Liver (tissue), 9 donors: Measurements from ENCODE around the gene PLXNB1. TPM values are rescaled to one million over a fixed set of nuclear protein-coding genes. Genes with fewer than 3 reads are reported as not detected.

Experiments
- DNase-seq: peaks from one replicate; pipeline ENCODE4 v3.0.0-alpha.2; 2017; ENCODE audit warnings: low spot score
- H3K27ac ChIP-seq, 2 donors: one replicate each; pipeline ENCODE4 v1.7.0; 2013; ENCODE audit warnings: inconsistent platforms in 2 of 2, low read length in 2 of 2, control low read depth in 1 of 2, low read depth in 1 of 2, mild to moderate bottlenecking in 1 of 2
- H3K27me3 ChIP-seq, 4 donors: one replicate each; pipeline versions ENCODE4 v1.6.1 to v1.7.0; 2013; ENCODE audit warnings: low read length in 3 of 4, inconsistent platforms in 1 of 4, mild to moderate bottlenecking in 1 of 4, moderate library complexity in 1 of 4; ENCODE audit not compliant: control insufficient read depth in 4 of 4, insufficient read depth in 4 of 4
- H3K36me3 ChIP-seq, 4 donors: one replicate each; pipeline versions ENCODE4 v1.6.1 to v1.7.0; 2013; ENCODE audit warnings: low read length in 3 of 4, mild to moderate bottlenecking in 3 of 4, low read depth in 1 of 4, moderate library complexity in 1 of 4; ENCODE audit not compliant: control insufficient read depth in 4 of 4, insufficient read depth in 3 of 4
- H3K4me1 ChIP-seq, 4 donors: one replicate each; pipeline versions ENCODE4 v1.6.1 to v1.7.0; 2013; ENCODE audit warnings: low read length in 3 of 4, mild to moderate bottlenecking in 3 of 4, moderate library complexity in 1 of 4; ENCODE audit not compliant: control insufficient read depth in 4 of 4, insufficient read depth in 4 of 4
- H3K4me3 ChIP-seq, 3 donors: one replicate each; pipeline versions ENCODE4 v1.6.1 to v1.7.0; 2013; ENCODE audit warnings: low read length in 3 of 3, control low read depth in 1 of 3, low read depth in 1 of 3, mild to moderate bottlenecking in 1 of 3
- H3K9ac ChIP-seq, 2 donors: one replicate each; pipeline ENCODE4 v1.7.0; 2013; ENCODE audit warnings: low read length in 2 of 2, mild to moderate bottlenecking in 2 of 2, moderate library complexity in 2 of 2, control low read depth in 1 of 2, low read depth in 1 of 2
- H3K9me3 ChIP-seq, 4 donors: one replicate each; pipeline versions ENCODE4 v1.6.1 to v1.7.0; 2013; ENCODE audit warnings: low read length in 3 of 4; ENCODE audit not compliant: control insufficient read depth in 4 of 4
- ATF3 ChIP-seq: IDR thresholded peaks from 2 replicates; pipeline ENCODE4 v1.6.1; 2016; ENCODE audit warnings: antibody characterized with exemption
- CTCF ChIP-seq: fragments of 150-350 bp; IDR thresholded peaks from 2 replicates; pipeline ENCODE4 v1.5.1; 2017; ENCODE audit warnings: improper control_type of control experiment, low read depth, low read length; ENCODE audit not compliant: missing input control
- EGR1 ChIP-seq, 2 donors: IDR thresholded peaks; 2 replicates each; pipeline ENCODE4 v1.6.1; 2016 to 2018; ENCODE audit warnings: antibody characterized with exemption in 2 of 2, low read depth in 2 of 2
- FOXA1 ChIP-seq: IDR thresholded peaks from 2 replicates; pipeline ENCODE4 v1.6.1; 2016; ENCODE audit warnings: antibody characterized with exemption
- FOXA2 ChIP-seq: IDR thresholded peaks from 2 replicates; pipeline ENCODE4 v1.6.1; 2016; ENCODE audit warnings: antibody characterized with exemption
- GABPA ChIP-seq, 2 donors: IDR thresholded peaks in 1 of 2; conservative IDR thresholded peaks in 1 of 2; 2 replicates each; pipeline ENCODE4 v1.6.1; 2016; ENCODE audit warnings: antibody characterized with exemption in 2 of 2, mild to moderate bottlenecking in 1 of 2, moderate library complexity in 1 of 2
- HNF4A ChIP-seq, 2 donors: conservative IDR thresholded peaks; 2 replicates each; pipeline ENCODE4 v1.6.1; 2016; ENCODE audit warnings: antibody characterized with exemption in 2 of 2, mild to moderate bottlenecking in 2 of 2
- HNF4G ChIP-seq: IDR thresholded peaks from 2 replicates; pipeline ENCODE4 v1.6.1; 2016; ENCODE audit warnings: antibody characterized with exemption
- JUND ChIP-seq, 2 donors: IDR thresholded peaks; 2 replicates each; pipeline ENCODE4 v1.6.1; 2016; ENCODE audit warnings: antibody characterized with exemption in 2 of 2
- MAX ChIP-seq: IDR thresholded peaks from 2 replicates; pipeline ENCODE4 v1.6.1; 2016; ENCODE audit warnings: antibody characterized with exemption
- NR2F2 ChIP-seq: IDR thresholded peaks from 2 replicates; pipeline ENCODE4 v1.6.1; 2016; ENCODE audit warnings: antibody characterized with exemption
- RAD21 ChIP-seq, 2 donors: IDR thresholded peaks; 2 replicates each; pipeline ENCODE4 v1.6.1; 2016; ENCODE audit warnings: antibody characterized with exemption in 2 of 2, mild to moderate bottlenecking in 2 of 2
- REST ChIP-seq: IDR thresholded peaks from 2 replicates; pipeline ENCODE4 v1.6.1; 2016; ENCODE audit warnings: antibody characterized with exemption, mild to moderate bottlenecking
- RXRA ChIP-seq, 2 donors: IDR thresholded peaks; 2 replicates each; pipeline ENCODE4 v1.6.1; 2017 to 2018; ENCODE audit warnings: antibody characterized with exemption in 2 of 2, mild to moderate bottlenecking in 1 of 2
- SP1 ChIP-seq: IDR thresholded peaks from 2 replicates; pipeline ENCODE4 v1.6.1; 2018; ENCODE audit warnings: antibody characterized with exemption, mild to moderate bottlenecking
- TAF1 ChIP-seq: conservative IDR thresholded peaks from 2 replicates; pipeline ENCODE4 v1.6.1; 2016; ENCODE audit warnings: antibody characterized with exemption, mild to moderate bottlenecking
- YY1 ChIP-seq: IDR thresholded peaks from 2 replicates; pipeline ENCODE4 v1.6.1; 2016; ENCODE audit warnings: antibody characterized with exemption, mild to moderate bottlenecking
- ZBTB33 ChIP-seq: IDR thresholded peaks from 2 replicates; pipeline ENCODE4 v1.6.1; 2016; ENCODE audit warnings: antibody characterized with exemption
- WGBS: extraction: QIAGEN DNeasy Blood & Tissue Kit; methylation state at CpG from one replicate; pipeline ENCODE4 v1.1.7; 2013; 5-methylcytosine and 5-hydroxymethylcytosine counted together
- polyA plus RNA-seq, 2 donors: library from polyadenylated mRNA; stranded (reverse) in 1 of 2; unstranded in 1 of 2; fragments of 200-250 nt in 1 of 2; fragments of >200 nt in 1 of 2; fragmentation: Nextera tagmentation in 1 of 2; extraction: Ambion mirVana in 1 of 2; gene quantifications; one replicate each; pipeline versions ENCODE4 v1.2.1 to v1.2.3, GENCODE V29; 2013 to 2015
- total RNA-seq, 2 donors: library from RNA; depleted of rRNA; stranded (reverse); fragments of >200 nt; gene quantifications; one replicate each; pipeline ENCODE4 v1.2.3, GENCODE V29; 2014
- donor health status: healthy.
- donor health status: healthy.
- donor health status: healthy.
- donor health status: healthy.
- donor health status: healthy.

Gene PLXNB1
- total and polyA plus RNA-seq, 4 donors, result 38.1 to 204 (median 72.9) TPM

- H3K27me3 ChIP-seq, result no peaks in the 10 kb centered on the region
- TF ChIP-seq FOXA2 (no peak), TAF1 (no peak), ATF3 (no peak), SP1 (no peak), HNF4G (no peak), YY1 (no peak), JUND (IDR thresholded peaks at IDR 0.05) (no peak), GABPA (IDR thresholded peaks at IDR 0.05 in 1 of 2, conservative IDR thresholded peaks at IDR 0.05 in 1 of 2) (no peak), MAX (no peak), FOXA1 (no peak), NR2F2 (no peak), CTCF (no peak), REST (no peak), EGR1 (IDR thresholded peaks at IDR 0.05; ENCODE audit: low read depth in 2 of 2) (no peak), RXRA (IDR thresholded peaks at IDR 0.05) (no peak), ZBTB33 (no peak), HNF4A (conservative IDR thresholded peaks at IDR 0.05) (no peak), RAD21 (IDR thresholded peaks at IDR 0.05) (no peak)
- 96% methylated on average over 16 of the region's 16 CpGs for WGBS
- no peak overlapping the region for H3K4me3 ChIP-seq
- H3K27ac ChIP-seq, result no peak overlapping the region
- H3K9me3 ChIP-seq, result no peaks in the 10 kb centered on the region
- peaks cover 33 to 98% (median 54%) of the 10 kb centered on the region in 4 donors for H3K36me3 ChIP-seq
- no peak overlapping the region for H3K9ac ChIP-seq
- no peaks in the 10 kb centered on the region for H3K4me1 ChIP-seq
- DNase-seq, result no peak
Measured at GRCh38 chr3:48410205-48411040, 19.5 kb downstream of the PLXNB1 start.
